Stimulated activated CD8-positive, alpha-beta memory T cell treated with anti-CD3 and anti-CD28 coated beads, Interleukin-2, amount 100 ng/mL, for 48 hours (primary cell): ENCODE measurements around the gene SLC25A47.

Source experiments
- DNase-seq, 2 donors: peaks; one replicate each; pipeline ENCODE4 v3.0.0-alpha.2; 2020; ENCODE audit warnings: low read depth in 2 of 2

SLC25A47 gene

DNA sequence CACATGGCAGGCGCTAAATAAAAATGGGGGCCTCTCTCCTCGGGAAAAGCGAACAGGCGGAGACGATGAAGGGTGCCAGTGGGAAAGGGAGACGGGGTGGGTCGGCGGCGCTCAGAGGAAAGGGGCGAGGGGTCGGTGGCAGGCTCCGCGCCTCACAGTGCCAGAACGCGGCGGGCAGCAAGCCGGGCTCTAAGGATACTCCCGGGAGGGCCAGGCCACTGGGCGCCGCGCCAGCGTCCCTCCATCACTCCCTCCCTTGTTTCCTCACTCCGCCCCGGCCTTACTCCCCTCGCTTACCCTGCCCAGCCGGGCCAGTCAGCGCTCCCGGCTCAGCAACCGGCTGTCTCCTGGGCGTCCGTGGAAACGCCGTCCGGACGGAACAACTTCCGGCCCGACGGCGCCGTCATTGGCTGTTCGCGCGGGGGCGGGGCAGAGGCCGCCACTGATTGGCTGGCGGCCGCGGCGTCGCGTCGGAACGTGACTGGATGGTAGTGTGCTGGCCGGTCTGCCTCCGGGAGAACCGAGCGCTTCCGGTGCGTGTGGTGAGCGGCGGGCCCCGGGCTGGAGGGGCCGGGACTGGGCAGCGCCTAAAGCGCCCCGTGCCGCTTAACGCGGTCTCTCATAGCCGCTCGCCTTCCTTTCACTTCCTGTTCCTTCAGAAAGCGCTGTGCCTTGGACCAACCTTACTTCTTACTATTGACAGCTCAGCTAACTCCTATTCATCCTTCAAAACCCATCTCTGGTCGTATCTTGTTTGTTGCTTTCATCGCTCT is 53.0 kb downstream of the SLC25A47 start, which contains the start of gene WDR25:
TSS of gene WDR25 (plus strand) at position 523 of the 773 bp plus-strand sequence.
- DNase-seq = peak; percentile 88 to 96

DNA sequence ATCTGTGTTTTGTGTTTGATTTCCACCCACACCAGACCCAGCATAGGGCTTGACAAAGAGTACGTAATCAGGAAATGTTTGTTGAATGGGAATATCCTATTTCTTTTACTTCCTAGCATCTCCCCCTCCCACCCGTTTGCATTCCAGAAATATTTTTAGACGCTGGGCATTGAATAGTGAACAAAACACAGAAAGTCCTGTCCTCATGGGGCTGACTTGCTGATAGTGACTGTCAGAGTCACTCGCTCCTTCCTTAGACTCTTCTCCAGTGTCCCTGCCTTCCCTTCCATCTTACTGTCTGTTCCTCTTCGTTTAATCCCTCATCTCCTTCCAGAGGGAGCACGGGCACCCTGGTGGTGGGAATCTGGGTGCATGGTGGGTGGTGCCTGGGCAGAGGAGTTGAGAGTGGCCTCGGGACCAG is 53.6 kb downstream of the SLC25A47 start:
- no peak for DNase-seq
